ENCODE results near the gene UGT1A4. TPM values are rescaled to one million over a fixed set of nuclear protein-coding genes. Genes with fewer than 3 reads are reported as not detected.

UGT1A4 gene
- total and polyA plus RNA-seq, 9 of the 15 experiments (the other 6 are each of a cell fraction or from before 2014, with no cell fraction given) = not detected

DNA sequence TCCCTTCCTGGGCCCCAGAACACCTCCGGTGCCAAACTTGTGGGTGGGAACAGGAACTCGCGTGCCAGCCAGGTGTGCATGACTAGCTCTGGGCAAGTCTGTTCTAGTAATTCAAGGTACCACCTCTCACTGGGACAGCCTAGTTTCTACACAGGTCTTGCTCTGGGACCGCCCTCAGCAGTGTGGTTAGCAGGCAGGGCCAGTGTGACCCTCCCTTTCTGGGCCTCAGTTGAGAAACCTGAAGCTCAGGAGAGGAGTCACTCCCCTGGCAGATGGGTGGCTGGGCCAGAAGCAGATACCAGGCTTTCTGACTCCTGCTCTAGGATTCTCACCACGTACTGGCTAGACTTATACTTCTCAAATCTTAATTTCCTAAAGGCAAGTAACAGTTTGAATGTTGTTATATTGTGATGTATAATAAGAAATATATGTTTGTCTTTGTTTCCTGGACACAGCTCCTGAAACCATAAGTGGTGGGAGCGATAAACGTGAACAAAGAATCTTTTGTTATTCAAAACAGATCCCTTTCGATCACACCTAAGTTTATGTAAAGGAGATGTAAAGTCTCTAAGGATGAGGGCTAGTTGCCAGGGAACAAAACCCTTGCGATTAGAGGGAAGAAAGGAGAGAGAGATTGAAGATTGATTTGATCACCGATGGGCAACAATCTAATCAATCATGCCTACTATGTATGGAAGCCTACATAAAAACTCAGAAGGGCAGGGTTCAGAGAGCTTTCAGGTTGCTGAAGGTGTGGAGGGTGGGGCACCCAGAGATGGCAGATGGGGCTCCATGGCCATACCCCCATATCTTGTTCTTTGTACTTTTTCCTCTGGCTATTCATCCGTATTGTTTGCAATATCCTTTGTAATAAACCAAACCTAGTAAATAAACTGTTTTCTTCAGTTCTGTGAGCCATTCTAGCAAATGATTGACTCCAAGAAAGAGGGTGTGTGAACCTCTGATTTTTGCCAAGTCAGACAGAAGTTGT is 26.8 kb upstream of the UGT1A4 start (continued):
- TF ChIP-seq, protein P1, sequence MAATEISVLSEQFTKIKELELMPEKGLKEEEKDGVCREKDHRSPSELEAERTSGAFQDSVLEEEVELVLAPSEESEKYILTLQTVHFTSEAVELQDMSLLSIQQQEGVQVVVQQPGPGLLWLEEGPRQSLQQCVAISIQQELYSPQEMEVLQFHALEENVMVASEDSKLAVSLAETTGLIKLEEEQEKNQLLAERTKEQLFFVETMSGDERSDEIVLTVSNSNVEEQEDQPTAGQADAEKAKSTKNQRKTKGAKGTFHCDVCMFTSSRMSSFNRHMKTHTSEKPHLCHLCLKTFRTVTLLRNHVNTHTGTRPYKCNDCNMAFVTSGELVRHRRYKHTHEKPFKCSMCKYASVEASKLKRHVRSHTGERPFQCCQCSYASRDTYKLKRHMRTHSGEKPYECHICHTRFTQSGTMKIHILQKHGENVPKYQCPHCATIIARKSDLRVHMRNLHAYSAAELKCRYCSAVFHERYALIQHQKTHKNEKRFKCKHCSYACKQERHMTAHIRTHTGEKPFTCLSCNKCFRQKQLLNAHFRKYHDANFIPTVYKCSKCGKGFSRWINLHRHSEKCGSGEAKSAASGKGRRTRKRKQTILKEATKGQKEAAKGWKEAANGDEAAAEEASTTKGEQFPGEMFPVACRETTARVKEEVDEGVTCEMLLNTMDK (IDR thresholded peaks at IDR 0.05; ENCODE audit: borderline replicate concordance, insufficient read depth, low read depth, low read length, poor library complexity, severe bottlenecking) = no peak
- TF ChIP-seq, protein P2, sequence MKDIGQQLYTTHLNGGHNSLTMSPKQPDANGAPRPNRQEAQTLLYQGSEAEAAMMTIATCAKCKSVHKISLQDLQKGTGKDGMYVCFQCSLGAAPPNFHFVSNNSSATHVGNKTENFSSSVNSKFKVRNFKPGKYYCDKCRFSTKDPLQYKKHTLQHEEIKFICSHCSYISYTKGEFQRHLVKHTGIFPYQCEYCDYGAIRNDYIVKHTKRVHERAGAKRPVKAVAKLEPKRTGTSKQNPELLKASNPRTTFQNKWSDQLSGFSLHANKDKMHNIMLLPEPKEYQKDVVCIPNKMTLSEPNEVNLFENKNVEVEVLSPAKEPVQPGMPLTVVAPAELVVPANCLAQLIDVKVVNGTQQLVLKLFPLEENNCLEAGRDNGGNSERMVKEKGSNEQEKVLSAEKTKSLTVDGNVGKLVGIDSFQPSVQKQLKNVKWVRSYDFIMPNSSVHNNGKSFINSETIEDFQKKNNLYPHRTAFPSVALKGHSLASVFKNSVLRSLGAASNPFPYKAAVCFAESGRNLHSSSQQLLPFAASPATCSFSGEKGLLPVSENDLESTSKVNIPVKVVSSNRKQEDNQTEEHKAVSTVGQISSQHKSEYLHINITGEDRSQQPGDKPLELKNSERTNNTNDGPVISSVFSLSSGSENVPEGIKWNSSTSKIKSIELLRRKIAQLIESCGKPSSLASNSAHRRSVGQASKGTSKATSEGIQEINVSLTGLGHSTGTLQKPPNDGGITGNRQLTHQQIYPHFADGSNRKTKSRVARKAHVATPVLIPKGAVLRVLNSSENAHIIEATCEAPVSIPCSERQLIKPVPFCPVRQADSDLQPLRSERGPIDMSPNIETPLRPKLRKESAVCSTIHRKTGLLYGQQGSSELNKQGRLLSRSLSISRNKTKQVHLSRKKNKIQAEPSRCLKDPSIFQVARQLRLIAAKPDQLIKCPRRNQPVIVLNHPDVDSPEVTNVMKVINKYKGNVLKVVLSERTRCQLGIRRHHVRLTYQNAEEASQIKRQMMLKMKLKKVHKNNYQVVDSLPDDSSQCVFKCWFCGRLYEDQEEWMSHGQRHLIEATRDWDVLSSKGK (CRISPR knock-in tag; IDR thresholded peaks at IDR 0.05) = no peak
- TF ChIP-seq ESRRB (CRISPR knock-in tag; IDR thresholded peaks at IDR 0.05; ENCODE audit: borderline replicate concordance) = no peak
- no peak for TF ChIP-seq POLR2AphosphoS5 (IDR thresholded peaks at IDR 0.05; ENCODE audit: control insufficient read depth, insufficient read depth, low read depth, low read length)

Measured in K562 (cell line).